Uterus (tissue), 4 donors: Measurements from ENCODE around the gene NOTCH1. TPM values are rescaled to one million over a fixed set of nuclear protein-coding genes. Genes with fewer than 3 reads are reported as not detected.

Source experiments
- DNase-seq, 2 donors: peaks; one replicate each; pipeline ENCODE4 v3.0.0-alpha.2; 2019 to 2020
- H3K27ac ChIP-seq, 2 donors: fragments of 200-600 bp; sonication (generic); 1 replicate in 1 of 2; 2 replicates in 1 of 2; pipeline ENCODE4 v1.5.1; 2016 to 2018
- H3K27me3 ChIP-seq, 2 donors: fragments of 200-600 bp; sonication (generic); one replicate each; pipeline ENCODE4 v1.5.1; 2018 to 2019; ENCODE audit warnings: control low read depth in 1 of 2
- H3K36me3 ChIP-seq, 2 donors: fragments of 200-600 bp; sonication (generic); one replicate each; pipeline ENCODE4 v1.5.1; 2019; ENCODE audit warnings: control low read depth in 1 of 2
- H3K4me1 ChIP-seq, 2 donors: fragments of 200-600 bp; sonication (generic); one replicate each; pipeline ENCODE4 v1.5.1; 2018 to 2019; ENCODE audit warnings: control low read depth in 1 of 2
- H3K4me3 ChIP-seq, 2 donors: fragments of 200-600 bp; sonication (generic); 1 replicate in 1 of 2; 2 replicates in 1 of 2; pipeline ENCODE4 v1.5.1; 2018 to 2019; ENCODE audit warnings: mild to moderate bottlenecking in 1 of 2
- H3K9me3 ChIP-seq, 2 donors: fragments of 200-600 bp; sonication (generic); one replicate each; pipeline ENCODE4 v1.5.1; 2019; ENCODE audit warnings: control low read depth in 1 of 2
- POLR2A ChIP-seq, 2 donors: fragments of 450-650 bp; IDR thresholded peaks; one replicate each; pipeline ENCODE4 v1.6.1; 2016; ENCODE audit warnings: antibody characterized with exemption in 2 of 2, mild to moderate bottlenecking in 1 of 2, moderate library complexity in 1 of 2
- intact Hi-C: fragments of 100-400 bp; cut with DNase I; formaldehyde crosslinking; loops from one replicate; pipeline ENCODE4 v1.15.1; 2023; ENCODE audit warnings: low total_unique reads
- total RNA-seq, 4 donors: library from RNA; depleted of rRNA in 3 of 4; stranded (reverse); fragments of >200 nt in 3 of 4; gene quantifications; one replicate each; pipeline versions ENCODE4 v1.1.0 to v1.2.4, GENCODE V29; 2014 to 2023
- TF ChIP-seq, protein P1 (sequence below), 4 experiments: fragments of 200-600 bp in 2 of 4; fragments of 450-650 bp in 2 of 4; sonication (generic) in 2 of 4; IDR thresholded peaks; one replicate each; pipeline ENCODE4 v1.5.1; 2016 to 2019; ENCODE audit warnings: antibody characterized with exemption in 4 of 4, mild to moderate bottlenecking in 2 of 4, moderate library complexity in 1 of 4
- donor health status: DM: yes; HTN: yes; CAD: no.

NOTCH1 gene
- total RNA-seq, 4 donors from 2014 or later, result 19.7 to 109 (median 35.6) TPM

DNA sequence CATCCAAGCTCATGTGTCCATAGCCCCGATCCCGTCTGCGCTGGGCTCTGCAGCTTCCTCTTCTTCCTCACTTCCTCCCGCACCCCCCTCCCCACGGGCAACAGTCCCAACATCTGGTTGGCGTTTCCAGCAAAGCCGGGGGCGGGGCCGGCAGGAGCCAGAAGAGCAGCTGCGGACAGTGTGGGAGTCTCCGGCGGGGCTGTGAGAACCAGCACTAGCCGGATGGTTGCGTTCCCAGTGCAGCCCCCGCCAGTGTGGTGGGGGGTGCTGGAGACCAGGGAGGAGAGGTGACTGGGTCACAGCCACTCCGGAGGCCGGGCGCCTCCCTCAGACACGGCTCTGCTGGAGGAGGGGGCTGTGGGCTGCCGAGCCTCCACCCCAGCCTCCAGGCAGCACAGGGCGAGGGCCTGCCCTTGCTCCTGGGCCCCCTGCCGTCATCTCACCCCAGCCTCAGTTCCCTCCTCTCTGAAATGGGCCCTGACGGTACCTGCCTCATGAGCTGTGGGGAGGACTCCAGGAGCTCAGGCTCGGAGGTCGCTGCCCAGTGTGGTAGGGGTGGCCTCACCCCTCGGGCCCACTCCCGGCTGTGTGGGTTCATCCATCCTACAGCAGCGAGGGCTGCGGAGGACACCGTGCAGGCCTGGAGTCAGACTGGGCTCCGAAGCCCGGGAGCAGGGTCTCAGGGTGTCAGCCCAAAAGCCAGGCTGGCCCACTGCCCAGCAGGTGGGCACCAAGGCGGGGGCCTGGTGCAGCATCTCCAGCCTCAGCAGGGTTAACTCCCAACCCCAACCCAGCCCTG, 41.5 kb upstream of the NOTCH1 start:
- Histone ChIP-seq H3K4me1 (peaks cover 11 to 26% of the 10 kb centered on the region in 2 donors), H3K4me3 (no peak overlapping the region), H3K27ac (peak overlapping the region; percentile 0 to 50), H3K27me3 (no peaks in the 10 kb centered on the region), H3K9me3 (no peaks in the 10 kb centered on the region), H3K36me3 (no peaks in the 10 kb centered on the region)
- TF ChIP-seq, protein P1, sequence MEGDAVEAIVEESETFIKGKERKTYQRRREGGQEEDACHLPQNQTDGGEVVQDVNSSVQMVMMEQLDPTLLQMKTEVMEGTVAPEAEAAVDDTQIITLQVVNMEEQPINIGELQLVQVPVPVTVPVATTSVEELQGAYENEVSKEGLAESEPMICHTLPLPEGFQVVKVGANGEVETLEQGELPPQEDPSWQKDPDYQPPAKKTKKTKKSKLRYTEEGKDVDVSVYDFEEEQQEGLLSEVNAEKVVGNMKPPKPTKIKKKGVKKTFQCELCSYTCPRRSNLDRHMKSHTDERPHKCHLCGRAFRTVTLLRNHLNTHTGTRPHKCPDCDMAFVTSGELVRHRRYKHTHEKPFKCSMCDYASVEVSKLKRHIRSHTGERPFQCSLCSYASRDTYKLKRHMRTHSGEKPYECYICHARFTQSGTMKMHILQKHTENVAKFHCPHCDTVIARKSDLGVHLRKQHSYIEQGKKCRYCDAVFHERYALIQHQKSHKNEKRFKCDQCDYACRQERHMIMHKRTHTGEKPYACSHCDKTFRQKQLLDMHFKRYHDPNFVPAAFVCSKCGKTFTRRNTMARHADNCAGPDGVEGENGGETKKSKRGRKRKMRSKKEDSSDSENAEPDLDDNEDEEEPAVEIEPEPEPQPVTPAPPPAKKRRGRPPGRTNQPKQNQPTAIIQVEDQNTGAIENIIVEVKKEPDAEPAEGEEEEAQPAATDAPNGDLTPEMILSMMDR (IDR thresholded peaks at IDR 0.05), result no peak
- no peak for TF ChIP-seq POLR2A (IDR thresholded peaks at IDR 0.05)
- intact Hi-C loops, result no loop called here
- DNase-seq, result peak; percentile 81 to 89

DNA sequence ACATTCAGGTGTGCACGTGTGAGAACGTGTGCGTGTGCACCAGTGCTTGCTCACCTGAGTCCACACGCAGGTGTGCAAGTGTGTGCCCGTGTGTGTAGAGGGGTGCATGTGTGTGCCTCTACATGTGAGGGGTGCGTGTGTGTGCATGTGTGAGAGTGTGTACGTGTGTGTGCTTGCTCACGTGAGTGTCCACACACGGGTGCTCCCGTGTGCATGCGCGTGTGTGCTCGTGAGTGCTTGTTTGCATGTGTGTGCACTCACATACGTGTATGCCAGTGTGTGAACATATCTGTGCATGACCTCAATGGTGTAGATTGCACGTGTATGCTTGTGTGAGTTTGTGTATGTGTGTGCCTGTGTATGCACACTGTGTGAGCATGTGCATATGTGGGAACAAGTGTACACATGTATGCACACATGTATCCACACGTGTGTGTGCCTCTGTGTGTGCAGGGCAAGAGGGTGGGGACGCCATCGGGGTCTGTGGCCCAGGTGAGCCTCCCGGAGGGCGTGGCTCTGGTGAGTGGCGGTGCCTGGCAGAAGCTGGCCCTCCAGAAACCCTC, 40.6 kb upstream of the NOTCH1 start:
- no peaks in the 10 kb centered on the region for H3K36me3 ChIP-seq
- TF ChIP-seq, protein P1 (IDR thresholded peaks at IDR 0.05), result no peak
- no peak for TF ChIP-seq POLR2A (IDR thresholded peaks at IDR 0.05)
- H3K4me3 ChIP-seq, result no peak overlapping the region
- no peaks in the 10 kb centered on the region for H3K27me3 ChIP-seq
- H3K9me3 ChIP-seq, result no peaks in the 10 kb centered on the region
- no peak overlapping the region for H3K27ac ChIP-seq
- peaks cover 11 to 26% of the 10 kb centered on the region in 2 donors for H3K4me1 ChIP-seq
- intact Hi-C loops, result no loop called here
- no peak for DNase-seq

DNA sequence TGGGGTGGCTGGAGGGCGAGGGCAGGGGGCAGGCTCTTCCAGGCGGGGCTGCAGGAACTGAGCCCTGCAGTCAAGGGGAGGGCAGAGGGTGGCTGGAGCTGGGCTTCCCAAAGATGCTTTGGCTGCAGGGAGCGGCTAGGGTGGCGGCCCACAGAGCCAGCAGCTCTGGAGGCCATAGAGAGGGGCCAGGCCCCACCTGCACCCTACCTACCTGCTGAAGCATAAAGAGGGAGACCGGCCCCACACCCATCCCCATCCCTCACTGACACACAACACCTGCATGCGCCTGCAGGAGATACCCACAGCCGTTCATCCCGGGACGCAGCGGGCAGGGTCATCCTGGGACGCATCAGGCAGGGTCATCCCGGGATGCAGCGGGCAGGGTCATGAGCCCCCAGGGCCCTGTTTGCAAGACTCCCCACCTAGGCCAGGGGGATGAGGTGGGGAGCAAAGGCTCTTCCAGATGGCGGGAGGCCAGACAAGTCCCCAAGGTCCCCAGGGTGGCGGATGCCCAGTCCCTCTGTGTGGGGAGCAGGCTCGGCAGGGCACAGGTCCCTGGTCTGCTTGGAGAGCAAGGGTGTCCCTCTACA, 39.8 kb upstream of the NOTCH1 start:
- no peaks in the 10 kb centered on the region for H3K36me3 ChIP-seq
- no peak for TF ChIP-seq POLR2A (IDR thresholded peaks at IDR 0.05)
- TF ChIP-seq, protein P1 (IDR thresholded peaks at IDR 0.05), result no peak
- DNase-seq, result no peak
- H3K27ac ChIP-seq, result no peak overlapping the region
- intact Hi-C loops, result no loop called here
- no peaks in the 10 kb centered on the region for H3K9me3 ChIP-seq
- peaks cover 11 to 26% of the 10 kb centered on the region in 2 donors for H3K4me1 ChIP-seq
- H3K27me3 ChIP-seq, result no peaks in the 10 kb centered on the region
- H3K4me3 ChIP-seq, result no peak overlapping the region

DNA sequence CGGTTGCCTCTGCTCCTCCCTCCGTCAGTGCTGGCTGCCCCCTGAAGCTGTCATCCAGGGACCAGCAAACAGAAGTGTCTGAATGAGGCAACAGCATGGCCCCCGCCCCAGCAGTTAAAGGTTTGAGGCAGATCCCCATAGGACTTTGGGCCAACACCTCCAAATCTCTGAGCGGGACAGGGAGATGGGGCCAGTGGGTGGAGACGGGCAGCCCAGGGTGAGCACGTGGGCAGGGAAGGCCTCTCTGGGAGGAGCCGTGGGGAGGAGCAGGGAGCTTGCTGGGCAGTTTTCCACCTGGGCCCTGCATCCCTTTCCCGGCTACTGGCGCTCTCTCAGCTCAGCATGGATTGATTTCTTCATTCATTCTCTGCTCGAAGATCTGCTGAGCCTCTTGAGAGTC, 39.1 kb upstream of the NOTCH1 start:
- no peak for TF ChIP-seq POLR2A (IDR thresholded peaks at IDR 0.05)
- TF ChIP-seq, protein P1 (IDR thresholded peaks at IDR 0.05), result no peak
- peak; percentile 61 to 83 for DNase-seq
- Histone ChIP-seq H3K4me1 (peaks cover 11 to 26% of the 10 kb centered on the region in 2 donors), H3K27me3 (no peaks in the 10 kb centered on the region), H3K4me3 (no peak overlapping the region), H3K27ac (no peak overlapping the region), H3K9me3 (no peaks in the 10 kb centered on the region), H3K36me3 (no peaks in the 10 kb centered on the region)
- intact Hi-C loops, result no loop called here

DNA sequence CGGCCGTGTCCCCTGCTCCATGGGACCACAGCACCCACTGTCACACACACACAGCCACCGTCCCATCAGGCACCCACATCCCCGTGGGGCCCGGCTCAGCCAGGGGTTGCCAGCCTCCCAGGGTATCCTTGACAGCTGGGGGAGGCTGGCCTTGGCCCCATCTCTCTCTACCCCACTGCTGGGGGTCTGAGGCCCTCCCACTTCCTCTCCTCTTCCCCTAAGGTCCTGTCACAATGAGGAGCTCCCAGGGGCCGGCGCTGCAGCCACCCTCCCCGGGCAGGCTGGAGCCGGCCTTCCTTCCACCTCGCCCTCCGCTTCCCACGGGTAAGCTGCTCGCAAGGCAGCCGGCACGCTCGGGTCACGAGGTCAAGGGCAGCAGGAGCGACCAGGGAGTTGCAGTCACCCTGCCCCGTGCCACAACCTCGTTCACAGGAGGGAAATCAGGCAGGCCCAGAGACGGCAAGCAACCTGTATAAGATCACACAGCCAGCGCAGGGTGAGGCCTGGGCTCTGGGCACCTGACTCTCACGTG, 38.6 kb upstream of the NOTCH1 start:
- TF ChIP-seq, protein P1 (IDR thresholded peaks at IDR 0.05), result no peak
- no peak for TF ChIP-seq POLR2A (IDR thresholded peaks at IDR 0.05)
- H3K27ac ChIP-seq, result no peak overlapping the region
- H3K27me3 ChIP-seq, result no peaks in the 10 kb centered on the region
- intact Hi-C loops, result no loop called here
- no peak for DNase-seq
- peaks cover 11 to 26% of the 10 kb centered on the region in 2 donors for H3K4me1 ChIP-seq
- no peaks in the 10 kb centered on the region for H3K9me3 ChIP-seq
- H3K36me3 ChIP-seq, result no peaks in the 10 kb centered on the region
- H3K4me3 ChIP-seq, result no peak overlapping the region
